Measurements from ENCODE around the gene NFU1.
"Not testable (repeated sequence)": the region's sequence is repeated elsewhere in the genome, so short reads cannot be mapped to it uniquely, and the experiment has no call there.

NFU1 gene

DNA sequence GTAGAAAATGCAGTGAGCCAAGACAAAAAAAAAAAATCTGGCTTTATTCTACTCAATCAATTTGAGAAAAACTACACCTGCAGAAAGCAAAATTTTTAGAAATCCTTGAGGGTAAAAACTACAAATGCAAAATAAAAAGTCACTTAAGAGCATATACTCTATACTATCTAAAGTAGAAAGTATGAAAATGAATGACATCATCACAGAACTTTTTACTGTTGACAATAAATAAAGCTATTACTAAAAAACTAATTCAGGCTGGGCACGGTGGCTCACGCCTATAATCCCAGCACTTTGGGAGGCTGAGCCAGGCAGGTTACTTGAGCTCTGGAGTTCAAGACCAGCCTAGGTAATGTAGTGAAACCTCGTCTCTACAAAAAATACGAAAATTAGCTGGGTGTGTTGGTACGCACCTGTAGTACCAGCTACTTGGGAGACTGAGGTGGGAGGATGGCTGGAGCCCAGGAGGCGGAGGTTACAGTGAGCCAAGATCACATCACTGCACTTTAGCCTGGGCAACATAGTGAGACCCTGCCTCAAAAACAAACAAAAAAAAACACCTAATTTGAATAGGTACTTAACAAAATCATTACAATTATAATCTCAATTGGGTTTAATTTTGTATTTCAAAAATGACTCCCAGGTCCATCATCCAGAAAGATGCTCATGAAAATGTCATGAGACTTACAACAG lies 7.6 kb downstream of the NFU1 start:
- H3K9me3 ChIP-seq (ENCODE audit: control insufficient read depth, low read length): no peaks in the 10 kb centered on the region
- no peak overlapping the region for H3K27ac ChIP-seq (ENCODE audit: insufficient read depth, low read depth, low read length, poor library complexity, severe bottlenecking)
- no peaks in the 10 kb centered on the region for H3K4me1 ChIP-seq (ENCODE audit: control insufficient read depth, insufficient read depth, low read length)
- H3K27me3 ChIP-seq (ENCODE audit: control insufficient read depth, insufficient read depth, low read length, poor library complexity, severe bottlenecking): no peaks in the 10 kb centered on the region
- peaks cover 4% of the 10 kb centered on the region for H3K36me3 ChIP-seq (ENCODE audit: control insufficient read depth, insufficient read depth, low read length)
- WGBS, 2 experiments: 91 to 95% methylated on average over 6 of the region's 6 CpGs
- H3K4me3 ChIP-seq (ENCODE audit: insufficient read depth, low read depth, low read length): no peak overlapping the region

GRCh38 chr2:69428981-69429380 lies 8.3 kb downstream of the NFU1 start:
- H3K27me3 ChIP-seq (ENCODE audit: control insufficient read depth, insufficient read depth, low read length, poor library complexity, severe bottlenecking): no peaks in the 10 kb centered on the region
- no peak overlapping the region for H3K27ac ChIP-seq (ENCODE audit: insufficient read depth, low read depth, low read length, poor library complexity, severe bottlenecking)
- WGBS, 2 experiments: 83 to 97% methylated on average over 1 of the region's 2 CpGs
- no peaks in the 10 kb centered on the region for H3K4me1 ChIP-seq (ENCODE audit: control insufficient read depth, insufficient read depth, low read length)
- H3K36me3 ChIP-seq (ENCODE audit: control insufficient read depth, insufficient read depth, low read length): peaks cover 4% of the 10 kb centered on the region
- H3K9me3 ChIP-seq (ENCODE audit: control insufficient read depth, low read length): no peaks in the 10 kb centered on the region
- H3K4me3 ChIP-seq (ENCODE audit: insufficient read depth, low read depth, low read length): no peak overlapping the region

GRCh38 chr2:69424419-69424818 lies 12.8 kb downstream of the NFU1 start:
- H3K4me1 ChIP-seq (ENCODE audit: control insufficient read depth, insufficient read depth, low read length): no peaks in the 10 kb centered on the region
- no peaks in the 10 kb centered on the region for H3K9me3 ChIP-seq (ENCODE audit: control insufficient read depth, low read length)
- no peaks in the 10 kb centered on the region for H3K36me3 ChIP-seq (ENCODE audit: control insufficient read depth, insufficient read depth, low read length)
- H3K27ac ChIP-seq (ENCODE audit: insufficient read depth, low read depth, low read length, poor library complexity, severe bottlenecking): no peak overlapping the region
- no peak overlapping the region for H3K4me3 ChIP-seq (ENCODE audit: insufficient read depth, low read depth, low read length)
- 98 to 100% methylated on average over 2 of the region's 2 CpGs for WGBS, 2 experiments
- no peaks in the 10 kb centered on the region for H3K27me3 ChIP-seq (ENCODE audit: control insufficient read depth, insufficient read depth, low read length, poor library complexity, severe bottlenecking)

GRCh38 chr2:69422198-69422597 lies 15.0 kb downstream of the NFU1 start:
- H3K36me3 ChIP-seq (ENCODE audit: control insufficient read depth, insufficient read depth, low read length): peaks cover 10% of the 10 kb centered on the region

DNA sequence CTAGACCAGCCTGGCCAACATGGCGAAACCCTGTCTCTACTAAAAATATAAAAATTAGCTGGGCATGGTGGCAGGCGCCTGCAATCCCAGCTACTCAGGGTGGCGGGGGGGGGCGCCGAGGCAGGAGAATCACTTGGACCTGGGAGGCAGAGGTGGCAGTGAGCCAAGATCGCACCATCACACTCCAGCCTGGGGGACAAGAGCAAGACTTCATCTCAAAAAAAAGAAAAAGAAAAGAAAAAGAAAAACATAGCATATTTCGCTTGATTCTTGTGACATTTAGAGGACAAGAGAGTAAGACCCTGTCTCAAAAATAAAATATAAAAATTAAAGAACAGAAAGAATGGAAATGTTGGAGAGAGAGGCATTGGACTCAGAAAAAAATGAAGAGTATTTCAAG lies 18.1 kb downstream of the NFU1 start:
- H3K4me3 ChIP-seq (ENCODE audit: insufficient read depth, low read depth, low read length); H3K27ac ChIP-seq (ENCODE audit: insufficient read depth, low read depth, low read length, poor library complexity, severe bottlenecking); H3K4me1 ChIP-seq (ENCODE audit: control insufficient read depth, insufficient read depth, low read length); H3K9me3 ChIP-seq (ENCODE audit: control insufficient read depth, low read length); H3K27me3 ChIP-seq (ENCODE audit: control insufficient read depth, insufficient read depth, low read length, poor library complexity, severe bottlenecking): not testable (repeated sequence)
- 83 to 97% methylated on average over 6 to 7 of the region's 7 CpGs for WGBS, 2 experiments
- peaks cover 14% of the 10 kb centered on the region for H3K36me3 ChIP-seq (ENCODE audit: control insufficient read depth, insufficient read depth, low read length)

More at GRCh38 chr2:69422198-69422597, 15.0 kb downstream of the NFU1 start:
- no peak overlapping the region for H3K27ac ChIP-seq (ENCODE audit: insufficient read depth, low read depth, low read length, poor library complexity, severe bottlenecking)
- no peaks in the 10 kb centered on the region for H3K4me1 ChIP-seq (ENCODE audit: control insufficient read depth, insufficient read depth, low read length)
- no peaks in the 10 kb centered on the region for H3K9me3 ChIP-seq (ENCODE audit: control insufficient read depth, low read length)
- no peak overlapping the region for H3K4me3 ChIP-seq (ENCODE audit: insufficient read depth, low read depth, low read length)
- no peaks in the 10 kb centered on the region for H3K27me3 ChIP-seq (ENCODE audit: control insufficient read depth, insufficient read depth, low read length, poor library complexity, severe bottlenecking)

DNA sequence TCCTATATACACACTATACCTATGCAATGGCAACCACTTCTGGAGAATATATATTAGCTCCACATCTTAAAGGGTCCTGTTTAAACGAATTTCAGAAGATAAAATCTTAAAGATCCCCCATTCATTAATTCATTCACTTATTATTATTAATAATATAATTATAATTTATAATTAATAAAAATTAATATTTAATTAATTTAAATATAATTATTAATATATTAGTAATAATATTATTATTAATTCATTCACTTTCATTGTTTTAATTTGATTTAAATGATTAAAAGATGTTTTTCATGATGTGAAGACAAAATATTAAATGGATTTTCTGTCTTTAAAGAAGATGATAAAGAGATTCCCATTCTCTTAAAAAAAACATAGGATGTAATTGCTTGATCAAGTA lies 21.1 kb downstream of the NFU1 start:
- WGBS, 2 experiments: 83 to 100% methylated on average over 1 of the region's 1 CpG
- Histone ChIP-seq H3K27me3 (ENCODE audit: control insufficient read depth, insufficient read depth, low read length, poor library complexity, severe bottlenecking) (no peaks in the 10 kb centered on the region), H3K36me3 (ENCODE audit: control insufficient read depth, insufficient read depth, low read length) (peaks cover 14% of the 10 kb centered on the region), H3K4me3 (ENCODE audit: insufficient read depth, low read depth, low read length) (no peak overlapping the region), H3K27ac (ENCODE audit: insufficient read depth, low read depth, low read length, poor library complexity, severe bottlenecking) (no peak overlapping the region), H3K9me3 (ENCODE audit: control insufficient read depth, low read length) (no peaks in the 10 kb centered on the region), H3K4me1 (ENCODE audit: control insufficient read depth, insufficient read depth, low read length) (no peaks in the 10 kb centered on the region)

- H3K27me3 ChIP-seq (ENCODE audit: control insufficient read depth, insufficient read depth, low read length, poor library complexity, severe bottlenecking): no peaks in the 10 kb centered on the region
- H3K27ac ChIP-seq (ENCODE audit: insufficient read depth, low read depth, low read length, poor library complexity, severe bottlenecking): no peak overlapping the region
- H3K4me3 ChIP-seq (ENCODE audit: insufficient read depth, low read depth, low read length): no peak overlapping the region
- no peaks in the 10 kb centered on the region for H3K4me1 ChIP-seq (ENCODE audit: control insufficient read depth, insufficient read depth, low read length)
- no peaks in the 10 kb centered on the region for H3K9me3 ChIP-seq (ENCODE audit: control insufficient read depth, low read length)
- peaks cover 4% of the 10 kb centered on the region for H3K36me3 ChIP-seq (ENCODE audit: control insufficient read depth, insufficient read depth, low read length)
Observed at GRCh38 chr2:69411120-69411519, 26.1 kb downstream of the NFU1 start.

DNA sequence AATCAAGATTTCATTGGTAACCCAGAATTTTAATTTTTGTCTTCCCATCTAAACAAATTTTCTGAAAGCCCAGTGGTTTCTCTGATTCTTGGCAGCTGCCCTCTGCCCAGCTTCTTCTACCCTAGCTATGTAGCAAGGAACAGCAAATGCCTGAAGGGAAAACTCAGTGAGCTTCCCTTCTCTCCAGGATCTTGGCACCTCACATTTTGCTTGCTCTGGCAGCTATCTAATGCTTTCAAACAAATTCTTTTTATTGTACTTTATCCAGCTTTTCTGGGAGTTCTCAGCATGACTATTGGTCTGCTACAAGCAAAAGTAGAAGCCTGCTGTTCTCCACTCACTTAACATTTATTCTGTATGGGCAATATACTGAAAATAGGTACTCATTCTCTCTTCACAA lies 31.9 kb downstream of the NFU1 start:
- Histone ChIP-seq H3K27me3 (ENCODE audit: control insufficient read depth, insufficient read depth, low read length, poor library complexity, severe bottlenecking) (no peaks in the 10 kb centered on the region), H3K4me3 (ENCODE audit: insufficient read depth, low read depth, low read length) (no peak overlapping the region), H3K4me1 (ENCODE audit: control insufficient read depth, insufficient read depth, low read length) (no peaks in the 10 kb centered on the region), H3K27ac (ENCODE audit: insufficient read depth, low read depth, low read length, poor library complexity, severe bottlenecking) (no peak overlapping the region), H3K9me3 (ENCODE audit: control insufficient read depth, low read length) (no peaks in the 10 kb centered on the region), H3K36me3 (ENCODE audit: control insufficient read depth, insufficient read depth, low read length) (peaks cover 25% of the 10 kb centered on the region)

DNA sequence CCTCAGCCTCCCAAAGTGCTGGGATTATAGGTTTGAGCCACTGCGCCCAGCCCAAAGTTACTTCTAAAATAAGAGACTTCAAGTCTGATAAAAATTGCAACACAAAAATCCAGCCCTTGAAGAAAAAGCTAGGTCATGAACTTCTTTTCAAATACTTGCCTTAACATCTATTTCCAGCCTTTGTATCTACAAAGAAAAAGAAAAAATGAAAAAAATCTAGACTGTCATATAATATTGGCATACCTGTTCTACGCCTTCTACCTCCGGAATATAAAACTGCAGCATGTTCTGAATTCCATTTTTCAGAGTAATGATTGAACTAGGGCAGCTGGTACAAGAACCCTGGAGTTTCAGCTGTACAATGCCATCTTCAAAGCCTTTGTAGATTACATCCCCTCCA lies 37.1 kb downstream of the NFU1 start:
- no peaks in the 10 kb centered on the region for H3K27me3 ChIP-seq (ENCODE audit: control insufficient read depth, insufficient read depth, low read length, poor library complexity, severe bottlenecking)
- 96 to 97% methylated on average over 3 of the region's 3 CpGs for WGBS, 2 experiments
- H3K9me3 ChIP-seq (ENCODE audit: control insufficient read depth, low read length): no peaks in the 10 kb centered on the region
- H3K36me3 ChIP-seq (ENCODE audit: control insufficient read depth, insufficient read depth, low read length): peaks cover 32% of the 10 kb centered on the region
- H3K27ac ChIP-seq (ENCODE audit: insufficient read depth, low read depth, low read length, poor library complexity, severe bottlenecking): no peak overlapping the region
- H3K4me1 ChIP-seq (ENCODE audit: control insufficient read depth, insufficient read depth, low read length): no peaks in the 10 kb centered on the region
- no peak overlapping the region for H3K4me3 ChIP-seq (ENCODE audit: insufficient read depth, low read depth, low read length)

GRCh38 chr2:69397234-69397633 lies 40.0 kb downstream of the NFU1 start:
- Histone ChIP-seq H3K27me3 (ENCODE audit: control insufficient read depth, insufficient read depth, low read length, poor library complexity, severe bottlenecking) (no peaks in the 10 kb centered on the region), H3K36me3 (ENCODE audit: control insufficient read depth, insufficient read depth, low read length) (peaks cover 11% of the 10 kb centered on the region), H3K9me3 (ENCODE audit: control insufficient read depth, low read length) (no peaks in the 10 kb centered on the region), H3K27ac (ENCODE audit: insufficient read depth, low read depth, low read length, poor library complexity, severe bottlenecking) (no peak overlapping the region), H3K4me3 (ENCODE audit: insufficient read depth, low read depth, low read length) (no peak overlapping the region), H3K4me1 (ENCODE audit: control insufficient read depth, insufficient read depth, low read length) (no peaks in the 10 kb centered on the region)

DNA sequence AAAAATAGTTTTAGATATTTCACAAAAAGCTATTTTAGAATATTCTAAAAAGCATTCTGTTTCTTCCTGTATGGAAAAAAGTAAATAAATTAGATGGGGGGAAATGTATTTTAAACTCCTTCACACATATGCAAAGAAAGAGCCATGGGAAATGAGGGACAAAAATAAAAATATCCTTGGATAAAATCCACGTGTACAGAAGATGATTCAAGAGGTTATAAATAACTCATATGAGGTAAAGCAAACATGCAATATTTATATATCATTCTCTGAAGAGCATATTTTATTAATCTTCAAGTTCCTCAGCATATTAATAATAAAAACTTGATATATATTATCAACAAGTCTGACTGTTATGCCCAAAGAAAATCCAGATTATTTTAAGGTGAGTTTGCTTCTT lies 41.4 kb downstream of the NFU1 start:
- H3K9me3 ChIP-seq (ENCODE audit: control insufficient read depth, low read length): no peaks in the 10 kb centered on the region
- peaks cover 11% of the 10 kb centered on the region for H3K36me3 ChIP-seq (ENCODE audit: control insufficient read depth, insufficient read depth, low read length)
- H3K27me3 ChIP-seq (ENCODE audit: control insufficient read depth, insufficient read depth, low read length, poor library complexity, severe bottlenecking): no peaks in the 10 kb centered on the region
- H3K4me1 ChIP-seq (ENCODE audit: control insufficient read depth, insufficient read depth, low read length): no peaks in the 10 kb centered on the region
- no CpG with 5 or more reads among the region's 1 CpG for WGBS, 2 experiments
- no peak overlapping the region for H3K27ac ChIP-seq (ENCODE audit: insufficient read depth, low read depth, low read length, poor library complexity, severe bottlenecking)
- no peak overlapping the region for H3K4me3 ChIP-seq (ENCODE audit: insufficient read depth, low read depth, low read length)

All from ectodermal cell (in vitro differentiated cells).